ENCODE measurements around the gene ADGRD1. TPM values are rescaled to one million over a fixed set of nuclear protein-coding genes. Genes with fewer than 3 reads are reported as not detected.

Gene ADGRD1
- total RNA-seq, 1 donor, result 0.54 TPM

DNA sequence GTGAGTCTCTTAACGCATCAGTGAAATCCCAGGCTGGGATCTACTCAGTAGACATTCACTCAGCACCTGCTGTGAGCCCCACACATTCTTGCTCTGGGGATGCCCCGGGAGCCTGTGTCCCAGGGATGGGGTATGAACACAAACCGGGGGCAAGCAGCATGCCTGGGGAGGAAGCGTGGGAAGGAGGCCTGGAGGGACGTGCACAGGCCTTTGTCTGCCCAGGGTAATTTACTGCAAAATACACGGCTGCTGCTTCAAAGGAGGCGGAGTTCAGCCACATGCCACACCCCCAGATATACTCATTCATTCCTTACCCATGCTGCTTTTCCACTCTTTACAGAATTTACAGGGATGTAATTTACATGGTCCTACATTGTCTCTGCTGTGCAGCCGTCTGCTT is 187.8 kb downstream of the ADGRD1 start:
- DNase-seq (ENCODE audit: low read depth in 2 of 3, low spot score in 2 of 3), result no peak

DNA sequence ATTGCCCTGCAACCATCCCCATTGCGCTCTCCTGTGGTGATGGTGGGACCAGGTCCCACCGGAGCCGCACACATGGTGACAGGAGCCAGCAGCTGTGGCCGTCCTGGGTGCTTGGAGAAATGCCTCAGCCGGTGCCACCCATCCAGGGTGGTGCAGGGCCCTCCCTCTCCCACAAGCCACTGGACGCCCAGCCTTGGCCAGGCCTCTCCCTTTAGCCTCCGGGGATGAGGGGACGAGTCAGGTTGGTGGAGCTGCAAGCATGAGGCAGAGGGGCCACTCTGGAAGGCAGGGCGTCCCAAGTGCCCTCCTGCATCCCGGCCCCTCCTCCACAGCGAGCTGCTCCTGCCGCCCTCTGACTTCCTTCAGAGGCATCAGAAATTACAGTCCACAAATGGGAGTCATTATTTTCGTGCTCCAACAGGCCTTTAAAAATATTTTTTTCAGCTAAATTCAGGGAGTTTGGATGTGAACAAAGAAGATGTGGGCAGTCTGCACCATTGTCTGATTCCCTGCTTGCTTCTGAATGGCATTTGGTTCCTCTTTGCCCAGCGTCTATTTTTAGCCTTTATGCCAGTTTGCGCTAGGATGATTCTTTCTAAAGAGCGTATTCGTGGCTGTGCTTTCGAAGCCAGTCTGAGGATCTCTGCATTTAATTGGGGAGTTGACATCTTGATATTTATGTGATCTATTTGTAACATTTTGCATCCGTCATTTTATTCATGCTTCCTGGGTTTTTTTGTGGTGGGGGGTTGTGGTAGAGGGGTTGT is 189.4 kb downstream of the ADGRD1 start:
- DNase-seq (ENCODE audit: low read depth in 2 of 3, low spot score in 2 of 3), result peak in 2 of 3 donors; percentile 41 to 66

- no peak for DNase-seq (ENCODE audit: low read depth in 2 of 3, low spot score in 2 of 3)
Measured at GRCh38 chr12:131146173-131146675, 192.5 kb downstream of the ADGRD1 start.

GRCh38 chr12:131147293-131147692 is 193.6 kb downstream of the ADGRD1 start:
- no peak for DNase-seq (ENCODE audit: low read depth in 2 of 3, low spot score in 2 of 3)

DNA sequence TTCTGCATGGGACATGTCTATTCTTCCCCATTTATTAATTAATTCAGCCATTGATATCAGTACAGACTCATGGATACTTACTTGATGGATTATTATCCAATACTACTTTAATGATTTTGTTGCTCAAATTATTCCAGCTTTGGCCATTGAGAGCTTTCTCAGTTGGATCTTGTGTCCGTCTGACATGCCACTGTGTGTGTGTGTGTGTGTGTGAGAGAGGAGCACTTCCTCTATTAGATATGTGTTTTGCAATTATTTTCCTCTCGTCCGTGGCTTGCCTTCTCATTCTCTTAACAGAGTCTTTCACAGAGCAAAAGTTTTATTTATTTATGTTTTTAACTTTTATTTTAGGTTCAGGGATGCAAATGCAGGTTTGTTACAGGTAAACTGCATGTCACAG is 194.2 kb downstream of the ADGRD1 start:
- DNase-seq (ENCODE audit: low read depth in 2 of 3, low spot score in 2 of 3), result peak in 2 of 3 donors; percentile 53 to 85

DNA sequence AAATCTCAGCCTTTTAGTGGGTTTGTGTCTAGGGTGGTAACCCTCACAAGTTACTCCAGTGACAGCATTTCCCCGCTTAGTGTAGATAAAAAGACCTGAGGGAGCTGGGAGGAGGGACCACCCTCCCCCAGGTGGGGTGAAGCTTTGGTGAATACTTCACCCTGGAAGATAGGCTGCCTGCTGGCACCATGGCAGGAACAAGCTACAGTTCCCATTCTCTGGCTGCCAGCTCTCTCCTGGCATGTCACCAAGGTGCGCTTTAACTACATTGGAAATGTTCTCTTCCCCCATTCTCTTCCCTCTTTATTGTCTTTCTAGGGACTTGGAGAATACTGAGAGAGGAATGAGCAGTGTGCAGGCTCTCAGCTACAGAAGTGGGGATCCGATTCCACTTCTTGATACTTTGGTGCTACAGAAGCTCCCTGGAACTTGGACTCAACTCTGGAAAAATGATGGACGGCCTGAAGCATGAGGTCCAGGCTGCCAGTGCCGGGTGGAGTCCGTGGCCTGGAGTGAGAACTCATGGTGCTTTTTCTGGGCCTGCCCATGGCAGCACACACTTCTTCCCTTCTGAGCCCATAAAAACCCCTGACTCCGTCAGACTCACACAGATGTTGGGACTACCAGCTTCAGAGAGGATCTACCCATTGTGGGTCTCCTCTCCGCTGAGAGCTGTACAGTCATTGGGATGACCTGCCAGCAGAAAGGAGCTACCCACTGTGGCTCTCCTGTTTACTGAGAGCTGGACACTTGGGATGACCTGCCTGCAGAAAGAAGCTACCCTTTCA is 198.0 kb downstream of the ADGRD1 start:
- DNase-seq (ENCODE audit: low read depth in 2 of 3, low spot score in 2 of 3), result no peak

GRCh38 chr12:131152587-131152986 is 198.9 kb downstream of the ADGRD1 start:
- DNase-seq (ENCODE audit: low read depth in 2 of 3, low spot score in 2 of 3), result no peak

GRCh38 chr12:131153016-131153415 is 199.3 kb downstream of the ADGRD1 start:
- DNase-seq (ENCODE audit: low read depth in 2 of 3, low spot score in 2 of 3), result no peak

- no peak for DNase-seq (ENCODE audit: low read depth in 2 of 3, low spot score in 2 of 3)
Measured at GRCh38 chr12:131153956-131154355, 200.2 kb downstream of the ADGRD1 start.

GRCh38 chr12:131155131-131155530 is 201.4 kb downstream of the ADGRD1 start:
- DNase-seq (ENCODE audit: low read depth in 2 of 3, low spot score in 2 of 3), result no peak

DNA sequence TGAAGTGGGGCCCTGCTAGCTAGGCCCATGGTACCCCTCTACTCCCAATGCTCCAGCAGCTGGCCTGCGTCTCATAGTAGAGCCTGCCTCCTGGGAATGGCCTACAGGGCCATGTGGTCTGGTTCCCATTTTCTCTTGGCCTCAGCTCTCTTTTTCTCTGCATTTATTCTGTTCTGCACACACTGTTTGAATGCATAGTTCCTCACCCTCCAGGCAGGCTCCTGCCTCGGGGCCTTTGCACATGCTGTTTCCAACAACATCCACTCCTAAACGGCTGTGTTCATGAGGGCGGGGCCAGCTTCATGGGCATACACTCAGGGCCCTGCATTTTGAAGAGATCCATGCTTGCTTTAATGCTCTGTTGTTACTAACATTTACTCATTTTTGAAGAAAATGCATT is 204.0 kb downstream of the ADGRD1 start:
- no peak for DNase-seq (ENCODE audit: low read depth in 2 of 3, low spot score in 2 of 3)

DNA sequence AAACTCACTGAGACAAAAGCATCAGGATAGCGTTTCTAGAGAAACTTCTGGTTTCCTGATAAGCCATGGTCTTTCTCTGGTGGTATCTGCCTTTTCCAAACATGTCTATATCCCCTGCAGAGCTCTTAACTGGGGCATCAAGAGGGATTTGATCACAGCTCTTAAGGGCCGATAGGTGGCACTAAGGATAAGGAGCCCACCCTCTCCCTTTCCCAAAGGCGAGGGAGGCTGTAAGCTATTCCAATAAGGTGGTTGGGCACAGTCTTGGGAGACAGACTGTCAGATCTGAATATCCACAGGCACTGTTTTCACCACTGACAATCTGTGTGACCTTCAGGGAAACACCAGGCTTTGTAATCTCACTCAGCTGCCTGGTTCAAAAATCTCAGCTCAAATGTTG is 206.0 kb downstream of the ADGRD1 start:
- DNase-seq (ENCODE audit: low read depth in 2 of 3, low spot score in 2 of 3), result no peak

DNA sequence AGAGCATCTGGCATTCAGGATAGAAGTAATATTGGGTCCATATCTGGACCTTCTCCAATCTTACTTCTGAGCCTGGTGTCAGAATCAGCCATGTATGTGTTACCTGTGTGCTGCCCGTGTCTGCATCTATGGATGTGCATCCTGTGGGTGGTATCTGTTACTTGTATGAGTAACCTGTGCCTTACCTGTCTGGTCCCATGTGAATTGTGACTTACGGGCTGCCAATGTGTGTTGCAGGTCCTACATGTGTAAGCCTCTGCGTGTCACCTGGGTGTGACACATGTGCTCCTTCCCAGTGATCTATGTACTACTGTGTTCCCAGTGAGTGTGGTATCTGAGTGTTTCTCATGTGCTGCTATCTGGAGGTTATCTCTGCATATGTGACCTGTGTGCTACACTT is 208.4 kb downstream of the ADGRD1 start:
- no peak for DNase-seq (ENCODE audit: low read depth in 2 of 3, low spot score in 2 of 3)

DNA sequence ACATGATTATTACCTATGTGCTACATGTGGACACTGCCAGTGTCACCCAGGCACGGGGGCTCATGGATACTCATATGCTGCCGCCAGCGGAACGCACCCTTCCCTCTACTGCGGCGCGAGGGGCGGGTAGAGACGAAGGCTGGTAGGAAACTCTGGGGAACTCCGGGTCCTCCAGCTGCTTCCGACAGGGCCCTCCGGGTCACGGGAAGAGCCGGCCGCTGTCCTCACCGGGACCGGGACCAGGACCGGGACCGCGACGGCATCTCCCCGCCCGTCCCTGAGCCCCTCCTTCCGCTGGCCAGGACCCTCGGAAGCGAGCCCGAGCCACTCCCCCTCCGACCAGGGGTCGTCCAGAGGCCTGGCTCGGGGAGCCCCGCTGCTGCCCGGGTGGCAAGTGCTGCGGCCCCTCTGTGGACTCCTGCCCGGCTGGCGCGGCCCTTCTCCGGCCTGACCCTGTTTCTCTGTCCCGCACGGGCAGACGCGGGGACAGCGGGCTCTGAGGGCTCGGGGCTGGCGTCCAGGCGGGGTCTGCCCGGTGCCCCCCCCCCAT is 209.6 kb downstream of the ADGRD1 start:
- no peak for DNase-seq (ENCODE audit: low read depth in 2 of 3, low spot score in 2 of 3)

GRCh38 chr12:131164096-131164872 is 210.6 kb downstream of the ADGRD1 start:
- DNase-seq (ENCODE audit: low read depth in 2 of 3, low spot score in 2 of 3), result no peak

- no peak for DNase-seq (ENCODE audit: low read depth in 2 of 3, low spot score in 2 of 3)
Measured at GRCh38 chr12:131166717-131167116, 213.0 kb downstream of the ADGRD1 start.

- peak in 1 of 3 donors; percentile 15 for DNase-seq (ENCODE audit: low read depth in 2 of 3, low spot score in 2 of 3)
Measured at GRCh38 chr12:131167334-131167733, 213.6 kb downstream of the ADGRD1 start.

GRCh38 chr12:131171029-131171428 is 217.3 kb downstream of the ADGRD1 start:
- no peak for DNase-seq (ENCODE audit: low read depth in 2 of 3, low spot score in 2 of 3)

DNA sequence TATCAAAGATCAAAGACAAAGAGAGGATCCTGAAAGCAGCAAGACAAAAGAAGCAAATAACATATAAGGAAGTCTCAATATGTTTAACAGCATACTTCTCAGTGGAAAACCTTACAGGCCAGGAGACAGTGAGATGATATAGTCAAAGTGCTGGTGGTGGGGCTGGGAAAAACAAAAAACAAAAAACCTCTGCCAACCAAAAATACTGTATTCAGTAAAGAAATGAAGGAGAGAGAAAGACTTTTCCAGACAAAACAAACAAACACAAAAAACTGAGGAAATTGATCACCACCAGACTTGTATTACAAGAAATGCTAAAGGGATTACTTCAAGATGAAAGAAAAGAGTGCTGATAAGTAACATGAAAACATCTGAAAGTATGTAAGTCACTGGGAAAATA is 221.2 kb downstream of the ADGRD1 start:
- DNase-seq (ENCODE audit: low read depth in 2 of 3, low spot score in 2 of 3), result no peak

GRCh38 chr12:131176266-131176665 is 222.6 kb downstream of the ADGRD1 start:
- DNase-seq (ENCODE audit: low read depth in 2 of 3, low spot score in 2 of 3), result no peak

- no peak for DNase-seq (ENCODE audit: low read depth in 2 of 3, low spot score in 2 of 3)
Measured at GRCh38 chr12:131176926-131177325, 223.2 kb downstream of the ADGRD1 start.
